HEK293T (cell line): Measurements from ENCODE around the gene SCG5.

Experiments used
- NFRKB ChIP-seq: fragments of 450-650 bp; IDR thresholded peaks from 2 replicates; pipeline ENCODE4 v1.6.1; 2016; ENCODE audit warnings: mild to moderate bottlenecking, moderate library complexity
- TARDBP ChIP-seq: fragments of 450-650 bp; IDR thresholded peaks from 2 replicates; pipeline ENCODE4 v1.6.1; 2016

DNA sequence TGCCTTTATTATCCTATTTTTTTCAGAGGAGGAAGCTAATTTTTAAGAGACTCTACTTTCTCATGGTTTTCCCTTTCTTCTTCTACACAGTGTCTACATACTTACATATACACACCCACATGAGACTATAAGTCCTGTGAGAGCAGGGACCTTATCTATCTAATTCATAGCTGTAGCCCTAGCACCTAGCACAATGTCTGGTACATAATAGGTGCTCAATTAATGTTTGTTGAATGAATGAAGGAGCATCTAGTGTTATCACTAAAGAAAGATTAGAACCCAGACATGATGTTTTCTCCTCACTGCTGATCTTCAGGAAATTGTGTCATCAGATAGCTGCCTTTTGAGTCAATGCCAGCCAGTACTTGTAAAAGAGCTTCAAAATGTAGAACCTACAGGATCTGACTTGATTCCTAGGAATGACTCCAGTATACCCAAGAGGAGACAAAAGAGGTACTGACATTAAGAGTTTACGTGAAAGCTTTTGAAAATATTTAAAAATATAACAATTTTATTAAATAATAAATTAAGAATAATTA lies 2.5 kb downstream of the SCG5 start:
- TF ChIP-seq TARDBP (no peak), NFRKB (no peak)
